HepG2 (cell line): ENCODE data around the gene GHR. TPM values are rescaled to one million over a fixed set of nuclear protein-coding genes. Genes with fewer than 3 reads are reported as not detected.

Source experiments
- ATAC-seq: fragments of 200-7000 bp; cut with Tn5 transposase; 3 replicates; pipeline ENCODE4 v1.9.1; 2020; ENCODE audit warnings: mild to moderate bottlenecking, moderate library complexity
- BruUV-seq: library from RNA; stranded (reverse); fragments of 400-500 nt; replicated peaks from 2 replicates; lab custom pipeline; 2021; lab: Mats Ljungman, UMichigan
- CTCF ChIA-PET: fragments of 300-600 bp; formaldehyde crosslinking; extraction: SDS; loops from one replicate; lab custom pipeline; 2021; ENCODE audit warnings: low total read pairs, inconsistent platforms, low intra/inter-chr PET ratio; lab: Yijun Ruan, JAX
- POLR2A ChIA-PET: fragments of 350-600 bp; sonication (Branson Sonifier 250); formaldehyde crosslinking; loops from one replicate; lab custom pipeline; 2020; ENCODE audit warnings: antibody characterized with exemption, inconsistent platforms; lab: Yijun Ruan, JAX
- DNase-seq: peaks from one replicate; pipeline ENCODE4 v3.0.0-alpha.2; 2015; ENCODE audit warnings: low spot score
- FAIRE-seq: peaks from 3 replicates; lab custom pipeline; 2011; peaks lifted over from hg19 to GRCh38; lab: Jason Lieb, UNC
- H2AFZ ChIP-seq: one replicate; pipeline ENCODE4 v1.6.1; 2011; ENCODE audit warnings: low read length, inconsistent platforms
- H3K27ac ChIP-seq: fragments of 300-600 bp; 3 replicates; pipeline ENCODE4 v1.8.0; 2011; ENCODE audit warnings: mixed run types, mild to moderate bottlenecking, mixed read lengths, low read length, inconsistent platforms; ENCODE audit not compliant: insufficient read depth; ENCODE audit errors: extremely low read length
- H3K27me3 ChIP-seq, 2 experiments: fragments of 200-600 bp in 1 of 2; 2 replicates in 1 of 2; 3 replicates in 1 of 2; pipeline versions ENCODE4 v1.6.0 to v1.8.0; 2011; ENCODE audit warnings: low read length in 2 of 2, mild to moderate bottlenecking in 2 of 2, moderate library complexity in 2 of 2, inconsistent platforms in 1 of 2; ENCODE audit not compliant: insufficient read depth in 2 of 2, control insufficient read depth in 1 of 2
- H3K36me3 ChIP-seq, 2 experiments: fragments of 200-600 bp in 1 of 2; replicated peaks in 1 of 2; 2 replicates in 1 of 2; 3 replicates in 1 of 2; pipeline versions ENCODE4 v1.5.1 to v1.8.0; 2011; ENCODE audit warnings: low read length in 2 of 2, inconsistent platforms in 1 of 2; ENCODE audit not compliant: insufficient read depth in 2 of 2, control insufficient read depth in 1 of 2
- H3K4me1 ChIP-seq: 2 replicates; pipeline ENCODE4 v1.5.1; 2012; ENCODE audit warnings: low read length, inconsistent platforms; ENCODE audit not compliant: insufficient read depth
- H3K4me2 ChIP-seq: 2 replicates; pipeline ENCODE4 v1.6.0; 2011; ENCODE audit warnings: low read depth, low read length, inconsistent platforms
- H3K4me3 ChIP-seq, 3 experiments: fragments of 200-600 bp in 1 of 3; sonication (generic), shearing (Covaris generic) in 1 of 3; replicated peaks in 1 of 3; 2 replicates each; pipeline ENCODE4 v1.5.1; 2011 to 2016; ENCODE audit warnings: low read length in 3 of 3, inconsistent platforms in 2 of 3, low read depth in 2 of 3, mild to moderate bottlenecking in 2 of 3, control low read depth in 1 of 3, mixed read lengths in 1 of 3; ENCODE audit not compliant: insufficient read depth in 1 of 3
- H3K79me2 ChIP-seq: one replicate; pipeline ENCODE4 v1.6.1; 2011; ENCODE audit warnings: low read length, inconsistent platforms; ENCODE audit not compliant: insufficient read depth
- H3K9ac ChIP-seq: 2 replicates; pipeline ENCODE4 v1.6.0; 2011; ENCODE audit warnings: mild to moderate bottlenecking, low read depth, low read length, inconsistent platforms; ENCODE audit not compliant: insufficient read depth
- H3K9me3 ChIP-seq: 2 replicates; pipeline ENCODE4 v1.5.1; 2012; ENCODE audit warnings: mild to moderate bottlenecking, low read length
- H4K20me1 ChIP-seq: 2 replicates; pipeline ENCODE4 v1.6.0; 2011; ENCODE audit warnings: inconsistent platforms, mild to moderate bottlenecking, low read length, moderate library complexity; ENCODE audit not compliant: insufficient read depth
- JUN ChIP-seq: sonication (generic); formaldehyde crosslinking; IDR thresholded peaks from 2 replicates; pipeline ENCODE4 v1.4.0; 2020; ENCODE audit warnings: mild to moderate bottlenecking, missing genetic modification reagents
- SP5 ChIP-seq: IDR thresholded peaks from 2 replicates; pipeline ENCODE4 v1.6.1; 2016; ENCODE audit warnings: low read depth, borderline replicate concordance
- ZNF816 ChIP-seq: sonication (generic); formaldehyde crosslinking; IDR thresholded peaks from 2 replicates; pipeline ENCODE4 v1.8.0; 2022; ENCODE audit warnings: missing genetic modification reagents, mild to moderate bottlenecking, borderline replicate concordance
- WGBS: methylation state at CpG from one replicate; pipeline ENCODE4 v1.1.6; 2017; ENCODE audit warnings: low lambda C conversion rate; 5-methylcytosine and 5-hydroxymethylcytosine counted together
- in situ Hi-C: cut with HindIII; loops from 2 replicates; pipeline ENCODE4 v1.10.0; 2017; ENCODE audit warnings: low pct_unique_long_range_greater_than_20kb; ENCODE audit not compliant: extremely low pct_ligation_motif_present
- intact Hi-C: fragments of 100-400 bp; cut with micrococcal nuclease; formaldehyde crosslinking; loops from one replicate; pipeline ENCODE4 v1.10.0; 2022; ENCODE audit not compliant: unreplicated experiment
- polyA plus RNA-seq, 8 experiments: library from polyadenylated mRNA; depleted of rRNA in 3 of 8; stranded (reverse) in 7 of 8; unstranded in 1 of 8; fragments of >200 nt; fragmentation: Illumina TruSeq in 4 of 8; extraction: Trizol in 4 of 8; gene quantifications; 2 replicates each; pipeline versions ENCODE4 v1.2.1 to v1.2.3, GENCODE V29; 2011 to 2016; ENCODE audit warnings: low read depth in 4 of 8, missing spikeins in 1 of 8, mixed read lengths in 1 of 8; ENCODE audit not compliant: insufficient read depth in 1 of 8
- total RNA-seq, 5 experiments: library from RNA; depleted of rRNA; stranded (reverse); fragments of >200 nt; fragmentation: Illumina TruSeq; extraction: Trizol; gene quantifications; 2 replicates each; pipeline ENCODE4 v1.2.3, GENCODE V29; 2016; ENCODE audit warnings: low read depth in 1 of 5
- TF ChIP-seq, protein P1 (sequence below), 2 experiments: IDR thresholded peaks; 2 replicates each; pipeline ENCODE4 v1.6.1; 2011 to 2012; ENCODE audit warnings: low read length in 2 of 2, borderline replicate concordance in 1 of 2, low read depth in 1 of 2, mild to moderate bottlenecking in 1 of 2, moderate library complexity in 1 of 2

The GHR gene
- total and polyA plus RNA-seq, 2 of the 13 experiments (the other 11 are each of a cell fraction or from before 2014, with no cell fraction given) = 0.07 TPM; not detected in 1

DNA sequence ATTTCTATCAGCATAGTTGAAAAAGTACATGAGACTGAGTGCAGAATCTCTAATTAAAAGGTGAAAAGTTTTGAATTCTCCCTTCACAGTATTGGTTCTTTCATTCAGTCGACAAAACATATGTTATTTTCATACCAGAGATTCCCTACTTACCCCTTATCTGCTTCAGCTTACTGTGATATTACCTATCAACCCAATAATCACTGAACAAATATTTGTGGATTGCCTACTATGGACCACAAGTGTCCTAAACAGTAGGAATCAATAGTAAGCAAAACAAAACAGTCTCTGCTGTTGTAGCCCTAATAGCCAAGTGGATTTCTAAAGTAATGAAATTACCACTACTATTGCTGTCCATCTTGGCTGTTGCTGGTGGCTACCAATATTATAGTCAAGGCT, 344.9 kb downstream of the GHR start:
- Histone ChIP-seq H3K4me2 (no peak overlapping the region), H3K36me3 (no peaks in the 10 kb centered on the region), H3K27ac (no peak overlapping the region), H2AFZ (no peak overlapping the region), H3K4me1 (peaks cover 8% of the 10 kb centered on the region), H3K27me3 (0 out of 5 replicates have a peak, but pooled peaks cover 0 to 9% of the 10 kb centered on the region in 2 experiments), H3K9me3 (no peaks in the 10 kb centered on the region), H4K20me1 (no peaks in the 10 kb centered on the region), H3K79me2 (no peaks in the 10 kb centered on the region), H3K9ac (no peak overlapping the region), H3K4me3 (no peak overlapping the region)
- TF ChIP-seq SP5 = no peak
- no peak for TF ChIP-seq JUN (CRISPR knock-in tag)
- TF ChIP-seq, protein P1, sequence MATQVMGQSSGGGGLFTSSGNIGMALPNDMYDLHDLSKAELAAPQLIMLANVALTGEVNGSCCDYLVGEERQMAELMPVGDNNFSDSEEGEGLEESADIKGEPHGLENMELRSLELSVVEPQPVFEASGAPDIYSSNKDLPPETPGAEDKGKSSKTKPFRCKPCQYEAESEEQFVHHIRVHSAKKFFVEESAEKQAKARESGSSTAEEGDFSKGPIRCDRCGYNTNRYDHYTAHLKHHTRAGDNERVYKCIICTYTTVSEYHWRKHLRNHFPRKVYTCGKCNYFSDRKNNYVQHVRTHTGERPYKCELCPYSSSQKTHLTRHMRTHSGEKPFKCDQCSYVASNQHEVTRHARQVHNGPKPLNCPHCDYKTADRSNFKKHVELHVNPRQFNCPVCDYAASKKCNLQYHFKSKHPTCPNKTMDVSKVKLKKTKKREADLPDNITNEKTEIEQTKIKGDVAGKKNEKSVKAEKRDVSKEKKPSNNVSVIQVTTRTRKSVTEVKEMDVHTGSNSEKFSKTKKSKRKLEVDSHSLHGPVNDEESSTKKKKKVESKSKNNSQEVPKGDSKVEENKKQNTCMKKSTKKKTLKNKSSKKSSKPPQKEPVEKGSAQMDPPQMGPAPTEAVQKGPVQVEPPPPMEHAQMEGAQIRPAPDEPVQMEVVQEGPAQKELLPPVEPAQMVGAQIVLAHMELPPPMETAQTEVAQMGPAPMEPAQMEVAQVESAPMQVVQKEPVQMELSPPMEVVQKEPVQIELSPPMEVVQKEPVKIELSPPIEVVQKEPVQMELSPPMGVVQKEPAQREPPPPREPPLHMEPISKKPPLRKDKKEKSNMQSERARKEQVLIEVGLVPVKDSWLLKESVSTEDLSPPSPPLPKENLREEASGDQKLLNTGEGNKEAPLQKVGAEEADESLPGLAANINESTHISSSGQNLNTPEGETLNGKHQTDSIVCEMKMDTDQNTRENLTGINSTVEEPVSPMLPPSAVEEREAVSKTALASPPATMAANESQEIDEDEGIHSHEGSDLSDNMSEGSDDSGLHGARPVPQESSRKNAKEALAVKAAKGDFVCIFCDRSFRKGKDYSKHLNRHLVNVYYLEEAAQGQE (IDR thresholded peaks at IDR 0.05; ENCODE audit: borderline replicate concordance in 1 of 2, low read depth in 1 of 2, low read length in 2 of 2) = no peak
- TF ChIP-seq ZNF816 (CRISPR knock-in tag) = no peak
- in situ Hi-C loops = loop anchor here (25.0 kb wide), 1 partner anchor 906 kb away; the partner anchor contains the start of gene OXCT1
- CTCF ChIA-PET = interaction anchor here (1.3 to 1.6 kb wide), 3 partner anchors 121 to 911 kb away, joined by 4 to 10 read pairs (median 7); no protein-coding TSS in a partner anchor
- DNase-seq = no peak
- BruUV-seq = no TSS peak
- ATAC-seq = peak; percentile 39; the same call in 1 of the 3 replicates
- FAIRE-seq = no peak
- whole genome bisulfite sequencing = 0% methylated on average over 1 of the region's 1 CpG
- POLR2A ChIA-PET = no interaction called here
- intact Hi-C loops = loop anchor here (5.0 to 10.0 kb wide), 3 partner anchors 253 to 711 kb away; no protein-coding TSS in a partner anchor
